Stimulated activated effector memory CD8-positive, alpha-beta T cell treated with anti-CD3 and anti-CD28 coated beads, Interleukin-12 subunit alpha, Interleukin-12 subunit beta, amount 100 ng/mL, for 72 hours (primary cell): ENCODE measurements around the gene SLC6A5.

ENCODE experiments used
- ATAC-seq: fragments of 150-1000 bp; cut with Tn5 transposase; 2 replicates; pipeline ENCODE4 v1.10.0; 2021
- DNase-seq, 2 donors: peaks; one replicate each; pipeline ENCODE4 v3.0.0; 2021 to 2022; ENCODE audit warnings: low spot score in 2 of 2
- H3K27ac Mint-ChIP-seq: one replicate; pipeline ENCODE4 v1.8.0; 2022; ENCODE audit warnings: mild to moderate bottlenecking, mixed read lengths
- H3K36me3 Mint-ChIP-seq: one replicate; pipeline ENCODE4 v1.8.0; 2022; ENCODE audit warnings: mild to moderate bottlenecking, mixed read lengths
- H3K4me1 Mint-ChIP-seq: one replicate; pipeline ENCODE4 v1.8.0; 2022; ENCODE audit warnings: mixed read lengths
- H3K4me3 Mint-ChIP-seq: one replicate; pipeline ENCODE4 v1.8.0; 2022; ENCODE audit warnings: mild to moderate bottlenecking, mixed read lengths
- H3K9me3 Mint-ChIP-seq: one replicate; pipeline ENCODE4 v1.8.0; 2022; ENCODE audit warnings: mixed read lengths

SLC6A5 gene

DNA sequence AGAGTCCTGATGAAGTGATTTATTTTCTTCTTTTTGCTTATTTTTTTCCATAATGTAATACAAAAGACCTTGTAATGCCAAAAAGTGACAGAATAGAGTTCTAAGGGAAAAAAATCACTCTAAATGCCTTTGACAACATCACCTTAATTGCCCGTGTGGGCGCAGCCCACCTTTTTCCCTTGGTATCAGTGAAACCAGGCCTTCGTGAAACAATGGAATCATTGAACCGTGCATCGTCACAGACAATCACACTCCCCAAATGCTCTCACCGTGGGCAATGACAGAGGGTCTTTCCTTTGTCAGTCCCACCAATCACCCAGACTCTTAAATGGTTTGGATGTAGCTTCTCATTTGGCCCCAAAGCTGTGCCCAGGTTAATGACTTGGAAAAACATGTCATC, 9.6 kb upstream of the SLC6A5 start:
- H3K4me1 Mint-ChIP-seq, result no peaks in the 10 kb centered on the region
- no peak overlapping the region for H3K27ac Mint-ChIP-seq
- no peak for DNase-seq
- no peak for ATAC-seq
- H3K4me3 Mint-ChIP-seq, result no peak overlapping the region
- no peaks in the 10 kb centered on the region for H3K36me3 Mint-ChIP-seq
- no peaks in the 10 kb centered on the region for H3K9me3 Mint-ChIP-seq

DNA sequence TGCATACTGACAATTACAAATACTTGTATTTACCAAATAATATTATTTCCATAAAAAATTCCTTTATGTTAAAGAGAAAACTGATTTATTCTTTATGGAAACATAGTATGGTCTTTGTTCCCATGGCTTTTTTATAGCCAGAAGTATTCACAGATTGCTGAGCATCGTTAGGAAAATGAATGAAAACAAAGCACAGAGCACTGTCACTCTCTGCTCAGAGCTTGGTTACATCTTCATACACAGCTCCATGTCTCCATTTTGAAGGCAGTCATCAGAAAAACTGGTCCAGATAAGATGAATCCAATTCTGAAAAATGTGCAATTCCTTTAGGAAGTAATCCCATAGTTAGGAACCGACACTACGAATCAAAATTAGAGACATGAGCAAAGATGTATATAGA, 9.0 kb upstream of the SLC6A5 start:
- Mint-ChIP-seq H3K4me1 (no peaks in the 10 kb centered on the region), H3K4me3 (no peak overlapping the region), H3K9me3 (no peaks in the 10 kb centered on the region), H3K27ac (no peak overlapping the region), H3K36me3 (no peaks in the 10 kb centered on the region)
- ATAC-seq, result no peak
- DNase-seq, result no peak

DNA sequence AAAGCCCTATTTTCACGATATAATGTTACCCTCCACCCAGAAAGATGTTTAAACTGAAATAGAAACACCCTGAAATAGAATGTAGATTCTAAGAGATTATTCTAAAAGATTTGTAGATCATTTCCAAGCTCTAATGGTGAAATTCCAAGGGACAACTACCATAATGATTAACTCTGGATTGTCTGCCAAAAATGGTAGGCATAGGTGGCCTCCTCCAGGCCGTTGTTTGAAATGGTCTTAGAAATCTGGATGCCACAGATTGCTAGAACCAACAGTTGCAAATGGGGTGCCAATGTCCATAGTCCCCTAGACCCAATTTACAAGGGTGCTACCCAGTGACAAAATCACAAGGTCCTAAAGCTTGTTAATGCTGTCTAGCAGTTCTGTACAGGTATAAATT, 6.7 kb upstream of the SLC6A5 start:
- Mint-ChIP-seq H3K4me1 (no peaks in the 10 kb centered on the region), H3K36me3 (no peaks in the 10 kb centered on the region), H3K4me3 (no peak overlapping the region), H3K27ac (no peak overlapping the region), H3K9me3 (no peaks in the 10 kb centered on the region)
- ATAC-seq (no peak), DNase-seq (no peak)

DNA sequence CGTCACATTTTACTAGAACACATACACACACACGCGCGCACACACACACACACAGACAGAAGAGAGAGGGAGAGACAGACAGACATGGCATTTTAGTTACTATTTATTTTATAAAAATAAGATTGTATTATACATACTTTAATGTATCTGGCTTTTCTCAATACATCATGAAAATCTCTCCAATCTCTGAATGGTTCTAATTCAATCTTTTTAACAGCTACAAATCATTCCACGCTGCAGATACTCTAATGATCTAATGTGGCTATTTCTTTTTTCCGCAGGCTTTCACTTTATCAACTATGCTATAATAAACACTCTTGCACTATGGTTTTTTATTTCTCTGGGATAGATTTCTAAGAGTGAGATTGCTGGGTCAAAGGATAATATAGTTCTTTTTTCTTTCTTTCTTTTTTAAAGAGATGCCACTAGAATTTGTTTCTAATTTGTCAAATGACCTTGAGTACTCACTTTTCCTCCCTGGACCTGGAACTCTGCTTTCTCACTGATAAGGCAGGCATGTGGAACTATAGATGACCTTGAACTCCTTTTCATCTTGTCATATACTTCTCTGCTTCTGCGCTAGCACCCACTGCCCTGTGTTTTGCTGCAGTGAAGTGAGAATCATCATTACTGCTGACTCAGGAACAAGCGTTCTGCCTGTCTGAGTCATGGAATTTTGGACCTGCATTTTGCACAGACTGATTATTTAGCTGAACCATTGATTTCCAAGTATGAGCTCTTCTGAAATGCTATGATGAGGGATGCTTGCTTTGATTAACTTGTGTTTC, 4.9 kb upstream of the SLC6A5 start:
- no peak for ATAC-seq
- Mint-ChIP-seq H3K27ac (no peak overlapping the region), H3K4me3 (no peak overlapping the region)

DNA sequence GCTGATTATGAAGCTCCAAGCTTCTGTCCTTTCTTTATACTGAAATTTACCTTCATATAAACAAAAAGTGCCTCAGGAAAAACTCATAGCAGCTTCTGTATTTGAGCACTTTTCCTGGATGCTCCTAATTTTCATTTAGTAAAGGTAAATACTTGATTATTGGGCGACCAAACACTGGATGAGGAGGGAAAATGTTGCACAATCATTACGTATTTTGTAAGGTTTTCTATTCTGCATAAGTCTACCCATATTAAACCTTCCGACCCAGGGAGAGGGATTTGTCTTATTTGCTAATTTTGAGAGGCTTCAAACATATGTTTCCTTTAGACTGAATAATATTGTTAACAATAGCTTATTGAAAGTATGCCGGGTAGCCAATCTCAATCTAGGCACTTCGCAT, 4.3 kb upstream of the SLC6A5 start:
- DNase-seq (no peak), ATAC-seq (no peak)
- H3K36me3 Mint-ChIP-seq, result no peaks in the 10 kb centered on the region
- peaks cover 4% of the 10 kb centered on the region for H3K4me1 Mint-ChIP-seq
- H3K4me3 Mint-ChIP-seq, result no peak overlapping the region
- H3K9me3 Mint-ChIP-seq, result peaks cover 4% of the 10 kb centered on the region
- H3K27ac Mint-ChIP-seq, result no peak overlapping the region

More for the DNA sequence above, 4.9 kb upstream of the SLC6A5 start:
- no peaks in the 10 kb centered on the region for H3K9me3 Mint-ChIP-seq
- peaks cover 4% of the 10 kb centered on the region for H3K4me1 Mint-ChIP-seq
- DNase-seq, result no peak
- no peaks in the 10 kb centered on the region for H3K36me3 Mint-ChIP-seq

DNA sequence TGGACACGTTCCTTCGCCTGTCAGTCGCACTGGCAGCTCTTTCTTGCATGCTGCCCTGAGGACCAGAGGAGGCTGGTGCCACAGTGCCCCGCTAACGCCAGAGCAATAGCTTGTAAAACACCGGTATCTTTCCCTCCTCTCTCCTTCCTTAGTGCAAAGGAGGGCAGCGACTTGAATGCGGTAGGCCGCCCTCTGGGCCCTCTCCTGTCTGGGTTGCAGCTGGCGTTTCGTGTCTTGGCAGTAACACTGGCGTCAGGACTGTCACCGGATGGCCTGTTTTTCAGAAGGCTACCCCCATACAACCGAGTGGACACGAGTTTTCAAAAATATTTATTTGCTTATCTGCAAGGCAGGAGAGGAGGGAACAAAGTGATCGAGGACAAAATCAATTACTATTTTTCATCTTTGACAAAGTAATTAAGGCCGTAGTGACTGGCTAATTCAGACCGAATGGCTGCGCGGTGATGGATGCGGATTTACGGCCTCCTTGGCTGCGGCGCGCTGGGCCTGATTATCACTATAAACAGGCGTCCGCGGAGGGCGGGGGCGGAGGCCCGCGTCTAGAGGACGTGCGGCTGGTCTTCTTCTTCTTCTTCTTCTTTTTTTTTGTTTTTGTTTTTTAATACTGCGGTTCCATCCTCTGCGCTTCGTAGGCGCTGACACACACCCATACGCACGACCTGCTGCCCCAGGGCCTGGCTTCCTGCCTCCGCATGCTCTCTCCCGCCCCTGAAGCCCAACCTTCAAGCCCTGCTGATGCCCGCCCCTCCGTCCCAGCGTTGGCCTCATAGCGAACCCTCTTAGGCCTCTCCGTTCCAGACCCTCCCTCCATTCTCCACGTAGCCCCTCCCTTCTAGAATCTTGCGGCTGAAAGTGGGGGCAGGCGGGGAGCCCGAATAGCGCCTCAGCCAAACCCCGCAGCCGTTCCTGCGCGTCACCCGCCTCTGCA, 2.9 kb upstream of the SLC6A5 start:
- H3K27ac Mint-ChIP-seq, result no peak overlapping the region
- no peak for ATAC-seq
- H3K4me3 Mint-ChIP-seq, result no peak overlapping the region
- peaks cover 4% of the 10 kb centered on the region for H3K4me1 Mint-ChIP-seq
- no peak for DNase-seq
- peaks cover 6% of the 10 kb centered on the region for H3K9me3 Mint-ChIP-seq
- no peaks in the 10 kb centered on the region for H3K36me3 Mint-ChIP-seq

DNA sequence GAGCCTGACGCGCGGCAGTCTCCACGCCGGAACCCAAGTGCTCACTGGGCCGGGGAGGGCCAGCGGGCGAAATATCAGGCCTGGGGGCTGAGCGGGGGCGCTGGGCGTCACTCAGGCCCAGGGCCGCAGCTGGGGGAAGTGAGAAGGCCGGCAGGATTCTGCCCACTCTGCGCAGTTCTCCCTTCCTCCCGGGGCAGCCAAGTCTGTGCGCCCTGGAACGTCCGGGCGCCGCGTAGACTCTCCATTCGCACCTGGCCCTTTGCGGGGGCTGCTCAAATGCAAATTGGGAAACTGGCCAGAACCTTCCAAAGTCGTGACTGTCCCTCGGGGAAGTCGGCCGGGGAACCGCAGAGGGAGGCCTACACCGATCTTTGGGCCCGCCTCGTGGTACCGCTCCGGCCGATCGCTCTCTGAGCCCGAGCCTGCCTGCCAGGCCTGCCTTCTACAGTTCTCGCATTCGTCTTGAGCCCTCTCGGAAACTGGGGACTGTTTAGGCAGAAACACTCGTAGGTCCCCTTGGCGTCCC, 2.2 kb upstream of the SLC6A5 start:
- ATAC-seq (no peak), DNase-seq (no peak)
- no peak overlapping the region for H3K27ac Mint-ChIP-seq
- peaks cover 6% of the 10 kb centered on the region for H3K9me3 Mint-ChIP-seq
- H3K4me3 Mint-ChIP-seq, result no peak overlapping the region
- H3K4me1 Mint-ChIP-seq, result peaks cover 4% of the 10 kb centered on the region
- H3K36me3 Mint-ChIP-seq, result no peaks in the 10 kb centered on the region

DNA sequence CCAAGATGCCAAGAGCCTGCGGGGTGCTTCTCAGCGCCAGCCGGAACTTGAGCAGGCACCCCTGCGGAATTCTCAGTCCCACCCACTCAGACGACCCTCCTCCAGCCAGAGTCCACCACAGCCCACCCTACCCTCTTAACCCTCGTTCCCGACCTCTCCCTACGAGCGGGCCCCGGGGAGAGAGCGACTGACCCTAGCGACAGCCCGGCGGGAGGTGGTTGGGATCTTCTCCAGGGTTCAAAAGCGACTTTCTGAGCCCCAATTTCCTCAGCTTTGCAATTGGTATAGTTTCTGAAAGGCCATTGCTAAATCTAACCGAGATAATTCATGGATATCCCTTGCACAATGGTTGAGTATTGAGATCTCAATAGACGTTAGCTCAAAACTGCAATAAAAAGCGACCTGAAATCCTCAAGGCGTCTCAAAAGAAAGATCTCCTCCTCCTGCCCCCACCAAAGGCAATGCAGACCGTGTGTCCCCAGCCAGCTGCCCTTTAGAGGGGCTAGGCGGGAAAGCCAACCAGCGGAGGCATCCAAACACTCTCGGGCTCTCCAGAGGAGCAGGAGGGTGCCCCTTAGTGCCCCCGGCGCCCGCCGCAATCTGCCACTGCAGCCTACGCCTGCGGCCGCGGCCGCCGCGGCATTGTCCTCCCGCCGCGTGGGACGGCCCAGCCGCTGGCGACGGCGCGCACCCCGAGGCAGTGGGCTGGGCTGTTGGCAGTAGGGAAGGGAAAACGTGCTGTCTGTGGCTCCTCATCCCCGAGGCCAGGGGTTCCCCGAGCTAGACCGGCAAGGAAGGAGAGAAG, 1.5 kb upstream of the SLC6A5 start:
- H3K27ac Mint-ChIP-seq, result no peak overlapping the region
- no peak for ATAC-seq
- H3K4me3 Mint-ChIP-seq, result no peak overlapping the region
- peaks cover 4% of the 10 kb centered on the region for H3K4me1 Mint-ChIP-seq
- DNase-seq, result no peak
- H3K9me3 Mint-ChIP-seq, result peaks cover 6% of the 10 kb centered on the region
- no peaks in the 10 kb centered on the region for H3K36me3 Mint-ChIP-seq

DNA sequence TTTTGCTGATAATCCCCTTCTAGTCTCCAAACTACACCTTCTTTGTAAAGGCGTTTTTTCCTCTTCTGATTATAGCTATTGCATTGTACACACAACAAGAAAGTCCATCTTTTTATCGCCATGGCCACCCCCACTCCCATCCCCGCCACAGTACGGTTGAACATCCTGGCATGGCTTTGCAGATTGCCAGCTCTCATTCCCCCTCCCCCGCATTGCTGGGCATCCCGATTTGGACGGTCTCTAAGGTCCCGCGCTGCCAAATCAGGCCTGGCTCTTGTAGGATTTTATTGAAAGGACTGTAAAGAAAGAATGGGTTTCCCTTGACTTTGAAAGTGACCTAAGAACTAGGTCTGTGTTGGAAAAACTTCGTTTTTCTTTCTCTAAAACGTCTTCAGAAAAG, 916 bp upstream of the SLC6A5 start:
- DNase-seq (no peak), ATAC-seq (no peak)
- H3K4me1 Mint-ChIP-seq, result peaks cover 4% of the 10 kb centered on the region
- H3K36me3 Mint-ChIP-seq, result no peaks in the 10 kb centered on the region
- peaks cover 6% of the 10 kb centered on the region for H3K9me3 Mint-ChIP-seq
- no peak overlapping the region for H3K4me3 Mint-ChIP-seq
- H3K27ac Mint-ChIP-seq, result no peak overlapping the region

DNA sequence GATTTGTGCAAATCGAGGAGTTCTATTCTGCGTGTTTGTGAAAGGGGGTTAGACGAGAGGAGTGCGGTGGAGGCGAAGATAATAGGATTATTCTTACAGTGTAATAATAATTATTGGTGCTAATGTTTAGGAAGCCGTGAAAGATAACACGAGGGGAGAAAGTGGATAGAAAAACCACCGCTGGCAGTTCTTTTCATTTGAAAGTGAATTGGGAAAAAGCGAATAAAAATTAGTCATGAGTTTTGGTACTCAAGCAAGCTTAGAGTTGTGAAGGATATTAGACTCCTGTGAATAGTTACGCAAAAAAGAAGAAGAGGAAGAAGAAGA, 575 bp downstream of the SLC6A5 start:
- Mint-ChIP-seq H3K27ac (no peak overlapping the region), H3K36me3 (no peaks in the 10 kb centered on the region), H3K9me3 (peaks cover 6% of the 10 kb centered on the region), H3K4me1 (peaks cover 4% of the 10 kb centered on the region), H3K4me3 (no peak overlapping the region)
- DNase-seq (no peak), ATAC-seq (no peak)

DNA sequence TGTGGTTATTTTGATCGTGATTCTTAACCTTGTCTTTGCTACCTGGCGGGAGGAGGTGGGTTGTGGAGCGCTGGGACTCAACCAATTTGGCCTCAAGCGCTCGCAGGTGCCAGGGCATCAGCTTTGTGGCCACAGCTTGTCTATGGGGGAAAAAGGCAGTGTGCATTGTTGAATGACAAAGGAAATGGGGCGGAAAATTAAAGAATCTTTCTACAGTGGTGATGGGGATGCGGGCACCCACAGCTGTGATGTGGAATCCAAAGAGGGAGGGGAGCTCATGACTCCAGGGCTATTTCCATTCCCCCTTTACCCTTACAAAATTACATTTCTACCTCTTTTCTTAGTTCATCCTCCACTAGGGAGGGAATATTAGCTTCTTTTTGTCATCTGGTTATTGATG, 1.1 kb downstream of the SLC6A5 start:
- no peak overlapping the region for H3K4me3 Mint-ChIP-seq
- H3K9me3 Mint-ChIP-seq, result peaks cover 6% of the 10 kb centered on the region
- H3K36me3 Mint-ChIP-seq, result no peaks in the 10 kb centered on the region
- ATAC-seq (no peak), DNase-seq (no peak)
- H3K4me1 Mint-ChIP-seq, result peaks cover 4% of the 10 kb centered on the region
- no peak overlapping the region for H3K27ac Mint-ChIP-seq

DNA sequence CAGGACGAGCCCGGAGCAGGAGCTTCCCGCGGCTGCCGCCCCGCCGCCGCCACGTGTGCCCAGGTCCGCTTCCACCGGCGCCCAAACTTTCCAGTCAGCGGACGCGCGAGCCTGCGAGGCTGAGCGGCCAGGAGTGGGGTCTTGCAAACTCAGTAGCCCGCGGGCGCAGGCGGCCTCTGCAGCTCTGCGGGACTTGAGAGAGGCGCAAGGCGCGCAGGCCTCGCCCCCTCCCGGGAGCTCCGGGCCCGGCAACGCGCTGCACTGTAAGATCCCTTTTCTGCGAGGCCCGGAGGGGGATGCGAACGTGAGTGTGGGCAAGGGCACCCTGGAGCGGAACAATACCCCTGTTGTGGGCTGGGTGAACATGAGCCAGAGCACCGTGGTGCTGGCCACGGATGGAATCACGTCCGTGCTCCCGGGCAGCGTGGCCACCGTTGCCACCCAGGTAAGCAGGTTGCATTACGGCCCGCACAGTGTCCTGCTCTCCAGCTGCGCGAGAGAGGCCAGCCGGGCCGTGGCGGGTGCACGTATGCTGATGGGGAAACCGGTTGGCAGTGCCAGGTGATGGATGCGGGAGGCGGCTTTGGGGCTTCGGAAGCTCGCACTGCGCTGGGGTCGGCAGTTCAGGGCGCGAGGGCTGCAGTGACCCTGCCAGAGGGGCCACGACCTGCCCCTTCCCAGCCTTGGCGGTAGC, 2.0 kb downstream of the SLC6A5 start:
- H3K36me3 Mint-ChIP-seq, result peaks cover 5% of the 10 kb centered on the region
- DNase-seq (no peak), ATAC-seq (no peak)
- H3K27ac Mint-ChIP-seq, result no peak overlapping the region
- no peak overlapping the region for H3K4me3 Mint-ChIP-seq
- H3K4me1 Mint-ChIP-seq, result peaks cover 4% of the 10 kb centered on the region
- H3K9me3 Mint-ChIP-seq, result peaks cover 6% of the 10 kb centered on the region

DNA sequence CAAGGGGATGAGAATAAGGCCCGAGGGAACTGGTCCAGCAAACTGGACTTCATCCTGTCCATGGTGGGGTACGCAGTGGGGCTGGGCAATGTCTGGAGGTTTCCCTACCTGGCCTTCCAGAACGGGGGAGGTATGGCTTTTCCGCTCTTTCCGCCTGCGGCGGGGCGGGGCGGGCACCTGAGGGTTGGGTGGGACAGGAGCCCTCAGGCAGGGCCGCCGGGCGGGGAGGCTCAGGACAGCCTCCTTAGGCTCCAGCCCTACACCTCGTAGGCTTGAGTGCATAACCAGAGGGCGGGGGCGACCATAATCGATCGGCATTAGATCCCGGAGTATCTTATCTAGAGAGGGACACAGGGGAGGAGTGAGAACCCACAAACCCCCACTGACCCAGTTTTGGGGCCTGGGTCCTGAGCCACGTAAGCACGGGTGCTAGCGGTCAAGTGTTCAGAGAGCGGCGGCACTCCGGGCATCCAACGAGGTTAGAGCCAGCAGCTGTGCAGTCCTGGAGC, 4.9 kb downstream of the SLC6A5 start:
- no peak for ATAC-seq
- Mint-ChIP-seq H3K27ac (no peak overlapping the region), H3K9me3 (peaks cover 6% of the 10 kb centered on the region), H3K36me3 (peaks cover 6% of the 10 kb centered on the region), H3K4me3 (no peak overlapping the region), H3K4me1 (no peaks in the 10 kb centered on the region)
- DNase-seq, result no peak

DNA sequence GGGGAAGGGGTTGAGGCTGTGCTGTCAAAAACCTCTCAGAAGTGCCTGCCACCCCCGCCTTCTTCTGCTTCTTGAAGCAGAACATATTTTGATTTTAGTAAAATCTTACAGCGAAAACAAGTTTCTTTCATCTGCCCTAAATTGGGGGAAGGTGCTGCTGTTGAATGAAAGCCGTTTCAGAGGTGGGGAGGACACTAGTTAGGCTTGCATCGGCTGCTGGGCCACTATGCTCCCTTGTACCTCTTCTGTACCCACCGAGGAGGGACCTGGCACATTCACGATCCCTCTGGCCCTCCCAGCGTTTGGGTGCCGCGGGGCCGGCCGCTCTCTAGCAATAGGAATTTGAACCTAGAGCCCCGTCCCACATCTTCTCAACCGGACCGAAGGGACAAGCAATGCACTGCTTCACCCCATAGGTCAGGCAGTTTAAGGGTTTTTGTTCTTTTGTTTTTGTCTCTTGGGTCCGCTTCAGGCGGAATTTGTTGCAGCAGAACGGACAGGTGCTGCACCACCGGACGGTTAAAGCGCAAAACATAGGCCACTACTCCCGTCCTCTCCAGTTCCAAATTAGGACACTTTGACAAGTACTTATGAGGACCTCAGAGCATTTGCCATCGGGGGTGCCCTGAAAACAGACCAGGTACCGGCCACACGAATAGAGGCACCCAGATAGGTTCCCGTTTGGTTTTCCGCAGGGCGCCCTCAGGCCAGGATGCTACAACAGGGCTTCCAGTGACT, 5.6 kb downstream of the SLC6A5 start:
- Mint-ChIP-seq H3K9me3 (peaks cover 3% of the 10 kb centered on the region), H3K4me3 (no peak overlapping the region), H3K4me1 (peaks cover 4% of the 10 kb centered on the region), H3K27ac (no peak overlapping the region), H3K36me3 (peaks cover 6% of the 10 kb centered on the region)
- no peak for DNase-seq
- no peak for ATAC-seq
